Transverse colon (tissue), 4 donors: ENCODE results near the gene AQP11. TPM values are rescaled to one million over a fixed set of nuclear protein-coding genes. Genes with fewer than 3 reads are reported as not detected.

Experiments used
- DNase-seq: peaks from one replicate; pipeline ENCODE4 v3.0.0-alpha.2; 2019
- H3K27ac ChIP-seq, 4 donors: fragments of 200-600 bp; sonication (generic); 2 replicates each; pipeline ENCODE4 v1.5.1; 2016 to 2018; ENCODE audit warnings: inconsistent platforms in 4 of 4
- H3K27me3 ChIP-seq: fragments of 200-600 bp; sonication (generic); 2 replicates; pipeline ENCODE4 v1.5.1; 2017; ENCODE audit warnings: inconsistent platforms
- H3K36me3 ChIP-seq, 4 donors: fragments of 200-600 bp; sonication (generic); 2 replicates each; pipeline ENCODE4 v1.5.1; 2017 to 2019; ENCODE audit warnings: inconsistent platforms in 4 of 4
- H3K4me1 ChIP-seq, 4 donors: fragments of 200-600 bp; sonication (generic); 2 replicates each; pipeline ENCODE4 v1.5.1; 2017 to 2020; ENCODE audit warnings: inconsistent platforms in 4 of 4
- H3K4me3 ChIP-seq, 4 donors: fragments of 200-600 bp; sonication (generic); 1 replicate in 1 of 4; 2 replicates in 3 of 4; pipeline versions ENCODE4 v1.5.1 to v1.6.1; 2017 to 2019; ENCODE audit warnings: inconsistent platforms in 4 of 4
- H3K9me3 ChIP-seq, 2 donors: fragments of 200-600 bp; sonication (generic); 2 replicates each; pipeline ENCODE4 v1.5.1; 2017 to 2019; ENCODE audit warnings: inconsistent platforms in 2 of 2
- EP300 ChIP-seq: sonication (generic); formaldehyde crosslinking; IDR thresholded peaks from one replicate; pipeline ENCODE4 v1.6.1; 2017; ENCODE audit warnings: antibody characterized with exemption, low read depth
- POLR2A ChIP-seq: fragments of 450-650 bp; IDR thresholded peaks from one replicate; pipeline ENCODE4 v1.6.1; 2016; ENCODE audit warnings: antibody characterized with exemption, mild to moderate bottlenecking, moderate library complexity
- POLR2AphosphoS5 ChIP-seq, 3 donors: sonication (generic); formaldehyde crosslinking; IDR thresholded peaks; one replicate each; pipeline ENCODE4 v1.6.1; 2016; ENCODE audit warnings: antibody characterized with exemption in 3 of 3
- WGBS, 2 donors: methylation state at CpG; one replicate each; pipeline ENCODE4 v1.1.5; 2018; ENCODE audit warnings: low coverage in 1 of 2; 5-methylcytosine and 5-hydroxymethylcytosine counted together
- in situ Hi-C, 4 donors: fragments of 200-750 bp; cut with MboI; loops; one replicate each; pipeline versions ENCODE4 v1.15.0 to v1.15.1; 2017; ENCODE audit warnings: low sequenced_read_pairs in 3 of 4, low pct_ligation_motif_present in 1 of 4, low pct_unique_long_range_greater_than_20kb in 1 of 4
- intact Hi-C: fragments of 100-400 bp; cut with DNase I; formaldehyde crosslinking; loops from one replicate; pipeline ENCODE4 v1.15.1; 2023; ENCODE audit warnings: low total_unique reads
- total RNA-seq, 4 donors: library from RNA; depleted of rRNA; stranded (reverse); fragments of >200 nt; gene quantifications; one replicate each; pipeline ENCODE4 v1.1.0, GENCODE V29; 2016
- TF ChIP-seq, protein P1 (sequence below), 5 experiments: fragments of 200-600 bp in 3 of 5; fragments of 450-650 bp in 2 of 5; sonication (generic) in 3 of 5; IDR thresholded peaks; 1 replicate in 2 of 5; 2 replicates in 3 of 5; pipeline ENCODE4 v1.5.1; 2016 to 2017; ENCODE audit warnings: antibody characterized with exemption in 5 of 5, inconsistent platforms in 3 of 5, mild to moderate bottlenecking in 2 of 5, moderate library complexity in 1 of 5

AQP11 gene
- total RNA-seq, 4 donors from 2014 or later: 2.6 to 10.2 (median 7.4) TPM

DNA sequence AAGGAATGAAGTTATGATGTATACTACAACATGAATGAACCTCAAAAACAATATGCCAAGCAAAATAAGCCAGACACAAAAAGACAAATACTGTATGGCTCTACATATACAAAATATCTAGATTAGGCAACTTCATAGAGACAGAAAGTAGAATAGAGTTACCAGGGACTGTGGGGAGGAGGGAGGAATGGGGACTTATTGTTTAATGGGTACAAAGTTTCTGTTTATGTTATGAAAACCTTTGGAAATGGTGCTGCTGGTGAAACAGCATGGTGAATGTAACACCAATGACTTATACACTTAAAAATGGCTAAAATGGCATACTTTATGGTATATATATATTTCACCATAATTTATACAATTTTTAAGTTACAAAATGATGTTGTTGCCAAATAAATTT is 4.1 kb downstream of the AQP11 start:
- no peak overlapping the region for H3K27ac ChIP-seq
- H3K9me3 ChIP-seq: no peaks in the 10 kb centered on the region
- in situ Hi-C loops: no loop called here
- H3K4me1 ChIP-seq: peaks cover 6 to 13% (median 9%) of the 10 kb centered on the region in 4 donors
- H3K36me3 ChIP-seq: no peaks in the 10 kb centered on the region
- no peaks in the 10 kb centered on the region for H3K27me3 ChIP-seq
- H3K4me3 ChIP-seq: no peak overlapping the region
- DNase-seq: no peak
- intact Hi-C loops: no loop called here
- TF ChIP-seq, protein P1, sequence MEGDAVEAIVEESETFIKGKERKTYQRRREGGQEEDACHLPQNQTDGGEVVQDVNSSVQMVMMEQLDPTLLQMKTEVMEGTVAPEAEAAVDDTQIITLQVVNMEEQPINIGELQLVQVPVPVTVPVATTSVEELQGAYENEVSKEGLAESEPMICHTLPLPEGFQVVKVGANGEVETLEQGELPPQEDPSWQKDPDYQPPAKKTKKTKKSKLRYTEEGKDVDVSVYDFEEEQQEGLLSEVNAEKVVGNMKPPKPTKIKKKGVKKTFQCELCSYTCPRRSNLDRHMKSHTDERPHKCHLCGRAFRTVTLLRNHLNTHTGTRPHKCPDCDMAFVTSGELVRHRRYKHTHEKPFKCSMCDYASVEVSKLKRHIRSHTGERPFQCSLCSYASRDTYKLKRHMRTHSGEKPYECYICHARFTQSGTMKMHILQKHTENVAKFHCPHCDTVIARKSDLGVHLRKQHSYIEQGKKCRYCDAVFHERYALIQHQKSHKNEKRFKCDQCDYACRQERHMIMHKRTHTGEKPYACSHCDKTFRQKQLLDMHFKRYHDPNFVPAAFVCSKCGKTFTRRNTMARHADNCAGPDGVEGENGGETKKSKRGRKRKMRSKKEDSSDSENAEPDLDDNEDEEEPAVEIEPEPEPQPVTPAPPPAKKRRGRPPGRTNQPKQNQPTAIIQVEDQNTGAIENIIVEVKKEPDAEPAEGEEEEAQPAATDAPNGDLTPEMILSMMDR (IDR thresholded peaks at IDR 0.05): no peak
- TF ChIP-seq POLR2AphosphoS5 (IDR thresholded peaks at IDR 0.05) (no peak), EP300 (no peak), POLR2A (no peak)

DNA sequence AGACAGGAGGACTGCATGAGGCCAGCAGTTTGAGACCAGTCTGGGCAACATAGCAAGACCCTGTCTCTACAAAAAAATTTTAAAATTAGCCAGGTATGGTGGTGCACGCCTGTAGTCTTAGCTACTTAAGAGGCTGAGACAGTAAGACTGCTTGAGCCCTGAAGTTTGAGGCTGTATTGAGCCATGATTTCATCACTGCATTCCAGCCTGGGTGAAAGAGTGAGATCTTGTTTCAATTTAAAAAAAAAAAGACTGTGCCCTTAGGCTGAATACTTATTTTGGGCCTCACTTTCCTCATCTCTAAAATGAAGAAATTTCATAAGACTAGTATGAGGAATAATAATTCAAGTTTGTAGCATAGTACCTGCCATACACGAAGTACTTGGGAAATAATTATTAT is 6.9 kb downstream of the AQP11 start:
- intact Hi-C loops (no loop called here), in situ Hi-C loops (no loop called here)
- H3K27ac ChIP-seq: no peak overlapping the region
- WGBS, 2 donors: 95 to 100% methylated on average over 1 to 2 of the region's 2 CpGs
- H3K36me3 ChIP-seq: no peaks in the 10 kb centered on the region
- H3K4me3 ChIP-seq: no peak overlapping the region
- no peaks in the 10 kb centered on the region for H3K27me3 ChIP-seq
- H3K9me3 ChIP-seq: no peaks in the 10 kb centered on the region
- no peak for DNase-seq
- no peak for TF ChIP-seq EP300
- TF ChIP-seq, protein P1 (IDR thresholded peaks at IDR 0.05): no peak
- no peak for TF ChIP-seq POLR2A
- no peak for TF ChIP-seq POLR2AphosphoS5 (IDR thresholded peaks at IDR 0.05)
- H3K4me1 ChIP-seq: peaks cover 0 to 10% (median 2%) of the 10 kb centered on the region in 4 donors

DNA sequence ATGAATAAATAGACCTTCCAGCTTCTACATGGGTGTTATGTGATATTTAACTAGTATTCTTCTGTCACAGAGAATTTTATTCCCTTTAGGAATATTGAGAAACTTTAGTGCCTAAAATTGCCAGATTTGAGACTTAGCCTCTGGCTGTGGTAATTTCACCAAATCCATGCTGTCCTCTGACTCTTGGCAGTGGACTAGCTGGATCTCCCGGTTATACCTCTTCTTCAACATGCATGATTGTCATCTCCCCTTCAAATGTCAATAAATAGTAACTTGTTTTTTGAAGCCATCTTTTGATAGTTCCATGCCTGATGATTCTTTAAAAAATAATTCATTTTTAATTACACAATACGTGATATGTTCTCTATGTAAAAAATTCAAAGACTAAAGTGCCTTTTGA is 8.4 kb downstream of the AQP11 start:
- Histone ChIP-seq H3K4me1 (peaks cover 2 to 23% (median 11%) of the 10 kb centered on the region in 4 donors), H3K36me3 (no peaks in the 10 kb centered on the region), H3K27ac (no peak overlapping the region), H3K9me3 (no peaks in the 10 kb centered on the region), H3K4me3 (no peak overlapping the region), H3K27me3 (no peaks in the 10 kb centered on the region)
- TF ChIP-seq POLR2A: no peak
- no peak for TF ChIP-seq EP300
- WGBS, 2 donors: 94% methylated on average over 2 of the region's 2 CpGs
- in situ Hi-C loops (no loop called here), intact Hi-C loops (no loop called here)
- DNase-seq: no peak

DNA sequence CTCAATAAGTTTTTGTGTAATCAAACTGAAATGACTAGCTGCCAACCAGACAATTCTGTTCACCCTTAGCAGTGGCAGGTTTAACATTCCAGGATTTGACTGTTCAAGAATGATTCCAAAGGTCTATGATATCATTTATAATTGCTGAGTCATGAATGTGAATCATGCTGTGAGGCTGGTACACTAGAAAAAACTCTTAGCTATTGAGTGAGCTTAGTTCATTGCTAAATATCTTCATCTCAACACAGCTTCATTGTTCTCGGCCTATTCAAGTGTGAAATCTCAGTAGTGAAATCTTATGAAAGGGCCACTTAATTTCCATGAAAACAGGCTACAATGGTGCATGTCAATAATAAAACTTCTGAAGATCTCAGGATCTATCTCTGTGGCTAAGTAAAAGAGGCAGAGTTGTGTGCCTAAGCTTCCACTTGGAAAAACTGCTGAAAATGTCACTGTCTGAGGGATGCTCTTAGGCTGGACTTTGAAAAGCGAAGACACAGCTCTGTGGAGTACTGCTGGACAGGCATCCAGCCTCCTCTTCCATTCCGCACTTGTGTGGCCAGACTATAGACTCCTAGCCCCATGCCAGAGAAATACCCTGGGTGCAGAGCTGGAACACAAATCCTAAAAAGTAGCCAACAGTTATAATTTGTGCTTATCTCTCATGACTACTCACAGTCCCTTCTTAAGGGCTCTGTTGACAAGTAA is 12.8 kb downstream of the AQP11 start:
- WGBS, 2 donors: 60 to 82% methylated on average over 1 to 3 of the region's 3 CpGs
- DNase-seq: no peak
- Histone ChIP-seq H3K27ac (peak overlapping the region; percentile 44 to 65 (median 56)), H3K4me1 (peaks cover 5 to 23% (median 11%) of the 10 kb centered on the region in 4 donors), H3K27me3 (no peaks in the 10 kb centered on the region), H3K9me3 (no peaks in the 10 kb centered on the region), H3K36me3 (peaks cover 0 to 4% (median 2%) of the 10 kb centered on the region in 4 donors), H3K4me3 (no peak overlapping the region)
- intact Hi-C loops (no loop called here), in situ Hi-C loops (no loop called here)
- TF ChIP-seq POLR2A: no peak
- TF ChIP-seq, protein P1 (IDR thresholded peaks at IDR 0.05): no peak
- peak in 1 of 3 donors; percentile 43 for TF ChIP-seq POLR2AphosphoS5 (IDR thresholded peaks at IDR 0.05)
- TF ChIP-seq EP300: no peak

DNA sequence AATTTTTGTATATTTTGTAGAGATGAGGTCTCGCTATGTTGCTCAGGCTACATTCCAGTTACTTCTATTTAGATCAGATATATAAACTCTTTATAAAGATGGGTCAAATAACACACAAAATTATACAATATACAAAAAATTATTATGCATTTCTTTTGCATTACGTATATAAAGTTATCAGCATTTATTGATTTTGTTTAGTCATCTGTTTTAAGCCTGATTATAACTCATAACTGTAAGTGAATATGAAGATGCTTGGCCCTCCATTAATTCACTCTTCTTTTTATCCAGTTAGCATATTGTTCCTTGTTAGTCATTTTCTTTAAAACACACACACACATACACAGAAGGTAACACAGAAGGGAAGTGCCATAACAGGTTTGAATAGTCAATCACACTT is 14.5 kb downstream of the AQP11 start:
- intact Hi-C loops (no loop called here), in situ Hi-C loops (no loop called here)
- no peak for DNase-seq
- Histone ChIP-seq H3K27me3 (no peaks in the 10 kb centered on the region), H3K9me3 (no peaks in the 10 kb centered on the region), H3K4me3 (no peak overlapping the region), H3K36me3 (peaks cover 0 to 11% (median 5%) of the 10 kb centered on the region in 4 donors), H3K4me1 (peaks cover 5 to 23% (median 11%) of the 10 kb centered on the region in 4 donors), H3K27ac (no peak overlapping the region)
- TF ChIP-seq, protein P1 (IDR thresholded peaks at IDR 0.05): no peak
- TF ChIP-seq EP300 (no peak), POLR2A (no peak), POLR2AphosphoS5 (IDR thresholded peaks at IDR 0.05) (no peak)
- WGBS, 2 donors: 95 to 100% methylated on average over 2 of the region's 2 CpGs
